Measurements from ENCODE around the gene AGPAT2.

The AGPAT2 gene

GRCh38 chr9:136719195-136719880, 32.1 kb upstream of the AGPAT2 start:
- ATAC-seq, result no peak
- TF ChIP-seq ZNF70 (CRISPR knock-in tag; IDR thresholded peaks at IDR 0.05) (no peak), GLIS3 (CRISPR knock-in tag; IDR thresholded peaks at IDR 0.05) (no peak), TSHZ2 (CRISPR knock-in tag; IDR thresholded peaks at IDR 0.05) (no peak), BACH2 (CRISPR knock-in tag; IDR thresholded peaks at IDR 0.05; ENCODE audit: borderline replicate concordance) (no peak), ZFP30 (CRISPR knock-in tag; IDR thresholded peaks at IDR 0.05) (no peak), TOX (CRISPR knock-in tag; IDR thresholded peaks at IDR 0.05; ENCODE audit: borderline replicate concordance) (no peak), PPARA (CRISPR knock-in tag; IDR thresholded peaks at IDR 0.05; ENCODE audit: borderline replicate concordance) (no peak), RARB (CRISPR knock-in tag; IDR thresholded peaks at IDR 0.05) (no peak), ZNF8 (CRISPR knock-in tag; IDR thresholded peaks at IDR 0.05) (no peak), ARNTL (CRISPR knock-in tag; IDR thresholded peaks at IDR 0.05; ENCODE audit: borderline replicate concordance, low read depth) (no peak), ZFP3 (CRISPR knock-in tag; IDR thresholded peaks at IDR 0.05) (no peak), CSDC2 (CRISPR knock-in tag; IDR thresholded peaks at IDR 0.05) (no peak)

GRCh38 chr9:136718345-136719194, 31.3 kb upstream of the AGPAT2 start:
- TF ChIP-seq ZNF8 (CRISPR knock-in tag; IDR thresholded peaks at IDR 0.05), result no peak
- TF ChIP-seq SNAI2 (CRISPR knock-in tag; IDR thresholded peaks at IDR 0.05), result no peak
- TF ChIP-seq BACH2 (CRISPR knock-in tag; IDR thresholded peaks at IDR 0.05; ENCODE audit: borderline replicate concordance), result no peak
- TF ChIP-seq CSDC2 (CRISPR knock-in tag; IDR thresholded peaks at IDR 0.05), result no peak
- TF ChIP-seq CREB5 (CRISPR knock-in tag; IDR thresholded peaks at IDR 0.05; ENCODE audit: low read depth), result no peak
- no peak for TF ChIP-seq RARB (CRISPR knock-in tag; IDR thresholded peaks at IDR 0.05)
- TF ChIP-seq ESRRG (CRISPR knock-in tag; IDR thresholded peaks at IDR 0.05), result no peak
- no peak for TF ChIP-seq PATZ1 (CRISPR knock-in tag; IDR thresholded peaks at IDR 0.05; ENCODE audit: borderline replicate concordance)
- no peak for TF ChIP-seq ISL1 (CRISPR knock-in tag; IDR thresholded peaks at IDR 0.05)
- no peak for TF ChIP-seq ZNF70 (CRISPR knock-in tag; IDR thresholded peaks at IDR 0.05)
- TF ChIP-seq CSRNP3 (CRISPR knock-in tag; IDR thresholded peaks at IDR 0.05), result no peak
- no peak for TF ChIP-seq GLIS3 (CRISPR knock-in tag; IDR thresholded peaks at IDR 0.05)
- no peak for TF ChIP-seq ZFP3 (CRISPR knock-in tag; IDR thresholded peaks at IDR 0.05)
- no peak for TF ChIP-seq TOX (CRISPR knock-in tag; IDR thresholded peaks at IDR 0.05; ENCODE audit: borderline replicate concordance)
- TF ChIP-seq PPARA (CRISPR knock-in tag; IDR thresholded peaks at IDR 0.05; ENCODE audit: borderline replicate concordance), result no peak
- no peak for TF ChIP-seq TSHZ2 (CRISPR knock-in tag; IDR thresholded peaks at IDR 0.05)
- no peak for ATAC-seq

All from SK-N-SH treated with all-trans-retinoic acid at 6 μM for 48 hours (cell line).